K562 (cell line): ENCODE measurements around the gene RPL27. TPM values are rescaled to one million over a fixed set of nuclear protein-coding genes. Genes with fewer than 3 reads are reported as not detected.

Source experiments
- ATF4 ChIP-seq: fragments of 450-650 bp; formaldehyde crosslinking; IDR thresholded peaks from 2 replicates; pipeline ENCODE4 v1.4.0; 2022; ENCODE audit warnings: mild to moderate bottlenecking, moderate library complexity
- CTBP1 ChIP-seq: fragments of 450-650 bp; IDR thresholded peaks from 2 replicates; pipeline ENCODE4 v1.6.1; 2016; ENCODE audit warnings: borderline replicate concordance
- DPF2 ChIP-seq: fragments of 450-650 bp; IDR thresholded peaks from 2 replicates; pipeline ENCODE4 v1.6.1; 2016
- OTX1 ChIP-seq: fragments of 450-650 bp; formaldehyde crosslinking; IDR thresholded peaks from 2 replicates; pipeline ENCODE4 v1.4.0; 2022; ENCODE audit warnings: mild to moderate bottlenecking
- RBM39 ChIP-seq: fragments of 200-400 bp; formaldehyde crosslinking; optimal IDR thresholded peaks from 2 replicates; pipeline ENCODE3; 2018; ENCODE audit warnings: low read depth, low read length
- ZBTB40 ChIP-seq, 2 experiments: fragments of 450-650 bp in 1 of 2; sonication (generic) in 1 of 2; formaldehyde crosslinking in 1 of 2; IDR thresholded peaks; 2 replicates each; pipeline versions ENCODE4 v1.7.1 to v1.9.0; 2016 to 2022; ENCODE audit warnings: inconsistent platforms in 1 of 2, mild to moderate bottlenecking in 1 of 2, missing genetic modification reagents in 1 of 2
- ZFPM2 ChIP-seq: fragments of 250-450 bp; sonication (Bioruptor Pico); IDR thresholded peaks from 2 replicates; pipeline ENCODE4 v1.5.1; 2022; ENCODE audit warnings: mild to moderate bottlenecking
- ZNF263 ChIP-seq: sonication (generic); formaldehyde crosslinking; IDR thresholded peaks from 2 replicates; pipeline ENCODE4 v1.8.0; 2022; ENCODE audit warnings: mild to moderate bottlenecking, missing genetic modification reagents, borderline replicate concordance
- ZNF395 ChIP-seq: fragments of 200-800 bp; sonication (Bioruptor generic); IDR thresholded peaks from 2 replicates; pipeline ENCODE4 v1.6.1; 2017; ENCODE audit warnings: missing genetic modification characterization, missing compliant biosample characterization
- ZNF592 ChIP-seq: fragments of 450-650 bp; IDR thresholded peaks from 2 replicates; pipeline ENCODE4 v1.6.1; 2017; ENCODE audit warnings: antibody characterized with exemption, mild to moderate bottlenecking
- polyA plus RNA-seq, 8 experiments: library from polyadenylated mRNA; depleted of rRNA in 4 of 8; stranded (reverse) in 5 of 8; unstranded in 3 of 8; fragments of >200 nt; fragmentation: Nextera tagmentation in 2 of 8; fragmentation: Illumina TruSeq in 1 of 8; extraction: Ambion mirVana in 2 of 8; extraction: Trizol in 1 of 8; gene quantifications; 2 replicates each; pipeline versions ENCODE4 v1.2.1 to v1.2.3, GENCODE V29; 2011 to 2014; ENCODE audit warnings: inconsistent platforms in 1 of 8, missing spikeins in 1 of 8
- total RNA-seq, 7 experiments: library from RNA; depleted of rRNA in 6 of 7; stranded (reverse); fragments of >200 nt in 6 of 7; fragmentation: Illumina TruSeq in 2 of 7; extraction: Trizol in 2 of 7; gene quantifications; 2 replicates each; pipeline versions ENCODE4 v1.2.1 to v1.2.3, GENCODE V29; 2011 to 2021; ENCODE audit warnings: low replicate concordance in 1 of 7

RPL27 gene
- total and polyA plus RNA-seq, 9 of the 15 experiments (the other 6 are each of a cell fraction or from before 2014, with no cell fraction given): 1,539 to 6,155 (median 3,710) TPM

- TF ChIP-seq ZNF592: no peak
- no peak for TF ChIP-seq ZBTB40 (IDR thresholded peaks at IDR 0.05)
- TF ChIP-seq ZBTB40 (CRISPR knock-in tag; IDR thresholded peaks at IDR 0.05): no peak
- TF ChIP-seq ZFPM2 (CRISPR knock-in tag): no peak
- no peak for TF ChIP-seq OTX1 (CRISPR knock-in tag)
- peak; percentile 67; the same call in 1 of the 2 replicates for TF ChIP-seq CTBP1
- TF ChIP-seq ZNF263 (CRISPR knock-in tag): no peak
- no peak for TF ChIP-seq ZNF395 (CRISPR knock-in tag)
- no peak for TF ChIP-seq RBM39
- TF ChIP-seq DPF2: peak; percentile 23; the same call in 1 of the 2 replicates
- no peak for TF ChIP-seq ATF4 (CRISPR knock-in tag)
Measured at GRCh38 chr17:43010667-43011308, 12.6 kb downstream of the RPL27 start (continued).
